Osteoblast (primary cell): ENCODE results near the gene LAMTOR4. TPM values are rescaled to one million over a fixed set of nuclear protein-coding genes. Genes with fewer than 3 reads are reported as not detected.

Experiments used
- DNase-seq: peaks from one replicate; pipeline ENCODE4 v3.0.0; 2011; ENCODE audit warnings: low spot score, mixed read lengths; ENCODE audit not compliant: insufficient read length; ENCODE audit errors: missing footprints
- H2AFZ ChIP-seq: 2 replicates; pipeline ENCODE4 v1.6.0; 2011; ENCODE audit warnings: mild to moderate bottlenecking, low read length
- H3K27ac ChIP-seq: 2 replicates; pipeline ENCODE4 v1.5.1; 2011; ENCODE audit warnings: mild to moderate bottlenecking, low read depth, low read length, moderate library complexity
- H3K27me3 ChIP-seq: 2 replicates; pipeline ENCODE4 v1.6.0; 2012; ENCODE audit warnings: mild to moderate bottlenecking, control low read depth, inconsistent platforms, low read length, moderate library complexity; ENCODE audit not compliant: insufficient read depth
- H3K36me3 ChIP-seq: 2 replicates; pipeline ENCODE4 v1.5.1; 2011; ENCODE audit warnings: mild to moderate bottlenecking, low read length, control low read depth, moderate library complexity; ENCODE audit not compliant: insufficient read depth
- H3K4me1 ChIP-seq: 2 replicates; pipeline ENCODE4 v1.5.1; 2011; ENCODE audit warnings: mild to moderate bottlenecking, low read length, control low read depth, moderate library complexity; ENCODE audit not compliant: insufficient read depth
- H3K4me2 ChIP-seq: 2 replicates; pipeline ENCODE4 v1.6.0; 2011; ENCODE audit warnings: mild to moderate bottlenecking, low read length; ENCODE audit not compliant: insufficient read depth
- H3K4me3 ChIP-seq: fragments of 200-600 bp; sonication (generic); 3 replicates; pipeline ENCODE4 v1.5.1; 2012; ENCODE audit warnings: mild to moderate bottlenecking, low read length, inconsistent platforms; ENCODE audit not compliant: insufficient read depth
- H3K79me2 ChIP-seq: 2 replicates; pipeline ENCODE4 v1.6.0; 2012; ENCODE audit warnings: mild to moderate bottlenecking, low read length, control low read depth, inconsistent platforms; ENCODE audit not compliant: insufficient read depth
- H3K9me3 ChIP-seq: 2 replicates; pipeline ENCODE4 v1.5.1; 2011; ENCODE audit warnings: low read depth, low read length, control low read depth
- H4K20me1 ChIP-seq: 2 replicates; pipeline ENCODE4 v1.6.0; 2012; ENCODE audit warnings: mild to moderate bottlenecking, low read length, control low read depth; ENCODE audit not compliant: insufficient read depth
- CTCF ChIP-seq: IDR thresholded peaks from 2 replicates; pipeline ENCODE4 v1.5.1; 2011; ENCODE audit warnings: mild to moderate bottlenecking, low read depth, low read length, moderate library complexity; ENCODE audit errors: extremely low read depth
- total RNA-seq: library from RNA; depleted of rRNA; stranded (reverse); fragments of >200 nt; gene quantifications from 2 replicates; pipeline ENCODE4 v1.2.3, GENCODE V29; 2012

LAMTOR4 gene
- total RNA-seq, 1 donor, result 63.7 TPM

- Histone ChIP-seq H3K9me3 (no peaks in the 10 kb centered on the region), H3K27ac (no peak overlapping the region), H3K4me1 (peaks cover 7% of the 10 kb centered on the region), H3K79me2 (peaks cover 3% of the 10 kb centered on the region), H3K27me3 (peaks cover 3% of the 10 kb centered on the region), H2AFZ (no peak overlapping the region), H3K4me2 (no peak overlapping the region), H4K20me1 (no peaks in the 10 kb centered on the region), H3K4me3 (no peak overlapping the region), H3K36me3 (no peaks in the 10 kb centered on the region)
- no peak for TF ChIP-seq CTCF
- no peak for DNase-seq
Measured at GRCh38 chr7:100132126-100132525, 16.6 kb upstream of the LAMTOR4 start.

GRCh38 chr7:100132697-100133151 lies 16.0 kb upstream of the LAMTOR4 start:
- Histone ChIP-seq H3K4me3 (no peak overlapping the region), H3K27ac (no peak overlapping the region), H3K4me2 (no peak overlapping the region), H3K79me2 (peaks cover under 1% of the 10 kb centered on the region), H3K9me3 (no peaks in the 10 kb centered on the region), H4K20me1 (no peaks in the 10 kb centered on the region), H3K4me1 (peaks cover 7% of the 10 kb centered on the region), H3K27me3 (peaks cover 3% of the 10 kb centered on the region), H3K36me3 (no peaks in the 10 kb centered on the region), H2AFZ (no peak overlapping the region)
- DNase-seq, result peak; percentile 93
- peak; percentile 90 for TF ChIP-seq CTCF

- no peaks in the 10 kb centered on the region for H3K4me1 ChIP-seq
- H3K79me2 ChIP-seq, result no peaks in the 10 kb centered on the region
- no peak overlapping the region for H3K27ac ChIP-seq
- no peaks in the 10 kb centered on the region for H3K9me3 ChIP-seq
- no peaks in the 10 kb centered on the region for H4K20me1 ChIP-seq
- H3K27me3 ChIP-seq, result no peaks in the 10 kb centered on the region
- peak; percentile 69 for DNase-seq
- H2AFZ ChIP-seq, result no peak overlapping the region
- no peak for TF ChIP-seq CTCF
- no peak overlapping the region for H3K4me3 ChIP-seq
- H3K4me2 ChIP-seq, result no peak overlapping the region
- H3K36me3 ChIP-seq, result no peaks in the 10 kb centered on the region
Measured at GRCh38 chr7:100137851-100138760, 10.6 kb upstream of the LAMTOR4 start.

- no peaks in the 10 kb centered on the region for H3K4me1 ChIP-seq
- no peak overlapping the region for H3K4me3 ChIP-seq
- no peak for DNase-seq
- no peaks in the 10 kb centered on the region for H4K20me1 ChIP-seq
- no peak overlapping the region for H2AFZ ChIP-seq
- H3K36me3 ChIP-seq, result no peaks in the 10 kb centered on the region
- no peak overlapping the region for H3K4me2 ChIP-seq
- no peaks in the 10 kb centered on the region for H3K79me2 ChIP-seq
- no peaks in the 10 kb centered on the region for H3K27me3 ChIP-seq
- no peaks in the 10 kb centered on the region for H3K9me3 ChIP-seq
- H3K27ac ChIP-seq, result no peak overlapping the region
- no peak for TF ChIP-seq CTCF
Measured at GRCh38 chr7:100141555-100141949, 7.2 kb upstream of the LAMTOR4 start.
